ENCODE data around the gene NOL3. TPM values are rescaled to one million over a fixed set of nuclear protein-coding genes. Genes with fewer than 3 reads are reported as not detected.
A peak's percentile ranks its signal among the peaks of the same experiment; 100 is the strongest.

Gene NOL3
- total and polyA plus RNA-seq, 2 of the 13 experiments (the other 11 are each of a cell fraction or from before 2014, with no cell fraction given): 5.7 to 20.5 TPM

DNA sequence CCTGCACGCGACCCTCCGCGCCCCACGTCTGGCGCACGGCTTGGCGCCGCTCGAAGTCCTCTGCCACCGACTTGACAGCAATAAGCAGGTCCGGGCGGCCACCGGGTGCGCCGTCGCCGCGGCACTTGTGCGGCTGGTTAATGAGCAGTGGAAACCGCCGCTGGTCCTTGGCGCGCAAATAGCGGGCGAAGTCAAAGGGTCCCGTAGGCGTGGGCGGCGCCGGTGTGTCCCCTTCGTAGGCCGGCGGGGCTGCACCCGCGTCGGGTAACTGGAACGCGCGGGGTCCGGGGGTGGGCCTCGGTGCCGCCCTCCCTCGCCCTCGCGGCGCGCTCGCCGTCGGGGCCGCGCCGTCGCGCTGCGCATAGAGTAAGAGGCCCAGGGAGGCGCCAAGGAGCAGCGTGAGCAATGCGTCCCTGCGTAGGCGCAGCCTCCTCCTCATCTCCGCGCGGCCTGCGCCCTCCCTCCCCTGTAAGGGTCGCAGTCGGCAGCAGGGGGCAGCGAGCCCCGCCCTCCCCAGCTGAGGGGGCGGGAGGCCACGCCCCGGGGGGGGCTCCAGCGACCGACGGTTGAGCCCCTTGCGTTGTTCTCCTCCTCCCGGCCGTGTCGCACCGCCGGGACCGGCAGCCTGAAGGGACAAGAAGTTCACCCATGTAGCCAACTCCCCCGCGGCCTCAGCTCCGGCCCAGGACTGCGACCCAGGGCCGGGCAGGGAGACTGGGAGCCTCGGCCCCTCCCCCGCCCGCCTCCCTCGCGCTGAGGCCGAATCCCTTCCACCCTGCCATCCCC lies 20.1 kb upstream of the NOL3 start (continued):
- TF ChIP-seq, protein P1, sequence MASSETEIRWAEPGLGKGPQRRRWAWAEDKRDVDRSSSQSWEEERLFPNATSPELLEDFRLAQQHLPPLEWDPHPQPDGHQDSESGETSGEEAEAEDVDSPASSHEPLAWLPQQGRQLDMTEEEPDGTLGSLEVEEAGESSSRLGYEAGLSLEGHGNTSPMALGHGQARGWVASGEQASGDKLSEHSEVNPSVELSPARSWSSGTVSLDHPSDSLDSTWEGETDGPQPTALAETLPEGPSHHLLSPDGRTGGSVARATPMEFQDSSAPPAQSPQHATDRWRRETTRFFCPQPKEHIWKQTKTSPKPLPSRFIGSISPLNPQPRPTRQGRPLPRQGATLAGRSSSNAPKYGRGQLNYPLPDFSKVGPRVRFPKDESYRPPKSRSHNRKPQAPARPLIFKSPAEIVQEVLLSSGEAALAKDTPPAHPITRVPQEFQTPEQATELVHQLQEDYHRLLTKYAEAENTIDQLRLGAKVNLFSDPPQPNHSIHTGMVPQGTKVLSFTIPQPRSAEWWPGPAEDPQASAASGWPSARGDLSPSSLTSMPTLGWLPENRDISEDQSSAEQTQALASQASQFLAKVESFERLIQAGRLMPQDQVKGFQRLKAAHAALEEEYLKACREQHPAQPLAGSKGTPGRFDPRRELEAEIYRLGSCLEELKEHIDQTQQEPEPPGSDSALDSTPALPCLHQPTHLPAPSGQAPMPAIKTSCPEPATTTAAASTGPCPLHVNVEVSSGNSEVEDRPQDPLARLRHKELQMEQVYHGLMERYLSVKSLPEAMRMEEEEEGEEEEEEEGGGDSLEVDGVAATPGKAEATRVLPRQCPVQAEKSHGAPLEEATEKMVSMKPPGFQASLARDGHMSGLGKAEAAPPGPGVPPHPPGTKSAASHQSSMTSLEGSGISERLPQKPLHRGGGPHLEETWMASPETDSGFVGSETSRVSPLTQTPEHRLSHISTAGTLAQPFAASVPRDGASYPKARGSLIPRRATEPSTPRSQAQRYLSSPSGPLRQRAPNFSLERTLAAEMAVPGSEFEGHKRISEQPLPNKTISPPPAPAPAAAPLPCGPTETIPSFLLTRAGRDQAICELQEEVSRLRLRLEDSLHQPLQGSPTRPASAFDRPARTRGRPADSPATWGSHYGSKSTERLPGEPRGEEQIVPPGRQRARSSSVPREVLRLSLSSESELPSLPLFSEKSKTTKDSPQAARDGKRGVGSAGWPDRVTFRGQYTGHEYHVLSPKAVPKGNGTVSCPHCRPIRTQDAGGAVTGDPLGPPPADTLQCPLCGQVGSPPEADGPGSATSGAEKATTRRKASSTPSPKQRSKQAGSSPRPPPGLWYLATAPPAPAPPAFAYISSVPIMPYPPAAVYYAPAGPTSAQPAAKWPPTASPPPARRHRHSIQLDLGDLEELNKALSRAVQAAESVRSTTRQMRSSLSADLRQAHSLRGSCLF (CRISPR knock-in tag; IDR thresholded peaks at IDR 0.05; ENCODE audit: borderline replicate concordance): no peak
- peak; percentile 55; the same call in 1 of the 2 replicates for TF ChIP-seq KLF12 (CRISPR knock-in tag; IDR thresholded peaks at IDR 0.05; ENCODE audit: borderline replicate concordance)
- TF ChIP-seq, protein P2, sequence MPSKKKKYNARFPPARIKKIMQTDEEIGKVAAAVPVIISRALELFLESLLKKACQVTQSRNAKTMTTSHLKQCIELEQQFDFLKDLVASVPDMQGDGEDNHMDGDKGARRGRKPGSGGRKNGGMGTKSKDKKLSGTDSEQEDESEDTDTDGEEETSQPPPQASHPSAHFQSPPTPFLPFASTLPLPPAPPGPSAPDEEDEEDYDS (CRISPR knock-in tag; IDR thresholded peaks at IDR 0.05): no peak
- TF ChIP-seq, protein P3, sequence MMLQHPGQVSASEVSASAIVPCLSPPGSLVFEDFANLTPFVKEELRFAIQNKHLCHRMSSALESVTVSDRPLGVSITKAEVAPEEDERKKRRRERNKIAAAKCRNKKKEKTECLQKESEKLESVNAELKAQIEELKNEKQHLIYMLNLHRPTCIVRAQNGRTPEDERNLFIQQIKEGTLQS (CRISPR knock-in tag; IDR thresholded peaks at IDR 0.05): 0 out of 2 replicates have a peak, but pooled peaks have one; percentile 5
- peak; percentile 28; the same call in 1 of the 2 replicates for TF ChIP-seq ETV5 (CRISPR knock-in tag; IDR thresholded peaks at IDR 0.05; ENCODE audit: borderline replicate concordance)
- no peak for TF ChIP-seq ZNF841 (CRISPR knock-in tag; IDR thresholded peaks at IDR 0.05; ENCODE audit: borderline replicate concordance)
- TF ChIP-seq ZNF747 (CRISPR knock-in tag; IDR thresholded peaks at IDR 0.05; ENCODE audit: borderline replicate concordance): 0 out of 2 replicates have a peak, but pooled peaks have one; percentile 30
- TF ChIP-seq TCF7 (IDR thresholded peaks at IDR 0.05; ENCODE audit: low read depth): no peak
- TF ChIP-seq ZFP37 (CRISPR knock-in tag; IDR thresholded peaks at IDR 0.05; ENCODE audit: borderline replicate concordance): no peak
- TF ChIP-seq, protein P4, sequence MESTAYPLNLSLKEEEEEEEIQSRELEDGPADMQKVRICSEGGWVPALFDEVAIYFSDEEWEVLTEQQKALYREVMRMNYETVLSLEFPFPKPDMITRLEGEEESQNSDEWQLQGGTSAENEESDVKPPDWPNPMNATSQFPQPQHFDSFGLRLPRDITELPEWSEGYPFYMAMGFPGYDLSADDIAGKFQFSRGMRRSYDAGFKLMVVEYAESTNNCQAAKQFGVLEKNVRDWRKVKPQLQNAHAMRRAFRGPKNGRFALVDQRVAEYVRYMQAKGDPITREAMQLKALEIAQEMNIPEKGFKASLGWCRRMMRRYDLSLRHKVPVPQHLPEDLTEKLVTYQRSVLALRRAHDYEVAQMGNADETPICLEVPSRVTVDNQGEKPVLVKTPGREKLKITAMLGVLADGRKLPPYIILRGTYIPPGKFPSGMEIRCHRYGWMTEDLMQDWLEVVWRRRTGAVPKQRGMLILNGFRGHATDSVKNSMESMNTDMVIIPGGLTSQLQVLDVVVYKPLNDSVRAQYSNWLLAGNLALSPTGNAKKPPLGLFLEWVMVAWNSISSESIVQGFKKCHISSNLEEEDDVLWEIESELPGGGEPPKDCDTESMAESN (CRISPR knock-in tag; conservative IDR thresholded peaks at IDR 0.05): no peak
- TF ChIP-seq POLR2AphosphoS5 (IDR thresholded peaks at IDR 0.05; ENCODE audit: low read depth, low read length): peak; percentile 23; the same call in 1 of the 2 replicates
- peak; percentile 23; the same call in 1 of the 2 replicates for TF ChIP-seq FOXO1 (CRISPR knock-in tag; IDR thresholded peaks at IDR 0.05)
- TF ChIP-seq ARID2 (CRISPR knock-in tag; IDR thresholded peaks at IDR 0.05; ENCODE audit: borderline replicate concordance): no peak
- TF ChIP-seq NONO (IDR thresholded peaks at IDR 0.05): no peak
- TF ChIP-seq NONO (CRISPR knock-in tag; conservative IDR thresholded peaks at IDR 0.05): no peak; the same call in 1 of the 2 replicates
- TF ChIP-seq ZSCAN9 (CRISPR knock-in tag; IDR thresholded peaks at IDR 0.05; ENCODE audit: borderline replicate concordance): no peak
- no peak for TF ChIP-seq MZF1 (CRISPR knock-in tag; IDR thresholded peaks at IDR 0.05; ENCODE audit: borderline replicate concordance)
- TF ChIP-seq ZNF737 (CRISPR knock-in tag; IDR thresholded peaks at IDR 0.05; ENCODE audit: borderline replicate concordance): no peak
- no peak; the same call in 1 of the 2 replicates for TF ChIP-seq ESRRA (CRISPR knock-in tag; IDR thresholded peaks at IDR 0.05; ENCODE audit: low read depth)
- no peak for TF ChIP-seq SMAD1 (CRISPR knock-in tag; IDR thresholded peaks at IDR 0.05; ENCODE audit: borderline replicate concordance, low read depth)
- TF ChIP-seq ARNTL (CRISPR knock-in tag; IDR thresholded peaks at IDR 0.05): no peak
- no peak for TF ChIP-seq ZNF674 (CRISPR knock-in tag; IDR thresholded peaks at IDR 0.05; ENCODE audit: low read depth)
- TF ChIP-seq HOXA3 (CRISPR knock-in tag; IDR thresholded peaks at IDR 0.05): 0 out of 2 replicates have a peak, but pooled peaks have one; percentile 38
